ENCODE measurements around the gene E2F3.

Gene E2F3

DNA sequence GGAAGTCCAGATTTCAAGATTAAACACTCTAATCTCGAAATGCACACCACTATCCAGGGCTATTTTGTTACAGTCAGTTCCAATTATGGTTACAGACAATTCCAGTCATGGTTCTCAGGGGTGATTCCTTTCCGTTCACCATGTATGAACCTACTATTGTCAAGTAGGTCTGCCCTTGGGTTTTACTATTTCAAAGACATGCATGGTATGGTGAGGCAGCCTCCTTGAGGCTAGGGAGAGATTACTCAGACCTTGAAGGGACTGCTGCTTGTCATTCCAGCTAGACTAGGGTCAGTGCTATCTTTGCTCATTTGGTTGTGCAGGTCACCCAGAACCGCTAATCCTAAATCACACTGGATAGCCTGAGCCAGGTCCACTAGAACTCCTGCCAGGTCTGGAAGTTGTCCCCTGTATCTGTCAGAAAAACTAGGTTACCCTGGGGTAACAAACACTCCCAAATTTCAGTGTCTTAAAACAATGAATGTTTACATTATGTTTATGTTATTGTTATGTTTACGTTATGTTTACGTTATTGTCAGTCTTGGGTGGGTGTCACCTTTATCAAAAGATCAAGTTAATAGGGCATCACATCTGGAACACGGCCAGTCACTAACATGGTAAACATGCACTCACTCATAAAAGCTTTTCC, 41.1 kb upstream of the E2F3 start:
- no peak overlapping the region for H3K4me3 ChIP-seq (ENCODE audit: low read depth, low read length)
- H3K27ac ChIP-seq (ENCODE audit: extremely low read depth, low read depth, low read length), result no peak overlapping the region
- POLR2A ChIA-PET, result no interaction called here
- CTCF ChIA-PET, result no interaction called here
- no peaks in the 10 kb centered on the region for H3K9me3 ChIP-seq (ENCODE audit: control insufficient read depth, insufficient read depth, low read depth, low read length)
- no peak for TF ChIP-seq ZNF174 (tag by site-specific recombination; IDR thresholded peaks at IDR 0.05)
- no peak for TF ChIP-seq ZFHX2 (tag by site-specific recombination; conservative IDR thresholded peaks at IDR 0.05)
- no peak for TF ChIP-seq ZNF169 (tag by site-specific recombination; IDR thresholded peaks at IDR 0.05)
- TF ChIP-seq ZNF664 (tag by site-specific recombination; IDR thresholded peaks at IDR 0.05), result no peak
- TF ChIP-seq, protein P1, sequence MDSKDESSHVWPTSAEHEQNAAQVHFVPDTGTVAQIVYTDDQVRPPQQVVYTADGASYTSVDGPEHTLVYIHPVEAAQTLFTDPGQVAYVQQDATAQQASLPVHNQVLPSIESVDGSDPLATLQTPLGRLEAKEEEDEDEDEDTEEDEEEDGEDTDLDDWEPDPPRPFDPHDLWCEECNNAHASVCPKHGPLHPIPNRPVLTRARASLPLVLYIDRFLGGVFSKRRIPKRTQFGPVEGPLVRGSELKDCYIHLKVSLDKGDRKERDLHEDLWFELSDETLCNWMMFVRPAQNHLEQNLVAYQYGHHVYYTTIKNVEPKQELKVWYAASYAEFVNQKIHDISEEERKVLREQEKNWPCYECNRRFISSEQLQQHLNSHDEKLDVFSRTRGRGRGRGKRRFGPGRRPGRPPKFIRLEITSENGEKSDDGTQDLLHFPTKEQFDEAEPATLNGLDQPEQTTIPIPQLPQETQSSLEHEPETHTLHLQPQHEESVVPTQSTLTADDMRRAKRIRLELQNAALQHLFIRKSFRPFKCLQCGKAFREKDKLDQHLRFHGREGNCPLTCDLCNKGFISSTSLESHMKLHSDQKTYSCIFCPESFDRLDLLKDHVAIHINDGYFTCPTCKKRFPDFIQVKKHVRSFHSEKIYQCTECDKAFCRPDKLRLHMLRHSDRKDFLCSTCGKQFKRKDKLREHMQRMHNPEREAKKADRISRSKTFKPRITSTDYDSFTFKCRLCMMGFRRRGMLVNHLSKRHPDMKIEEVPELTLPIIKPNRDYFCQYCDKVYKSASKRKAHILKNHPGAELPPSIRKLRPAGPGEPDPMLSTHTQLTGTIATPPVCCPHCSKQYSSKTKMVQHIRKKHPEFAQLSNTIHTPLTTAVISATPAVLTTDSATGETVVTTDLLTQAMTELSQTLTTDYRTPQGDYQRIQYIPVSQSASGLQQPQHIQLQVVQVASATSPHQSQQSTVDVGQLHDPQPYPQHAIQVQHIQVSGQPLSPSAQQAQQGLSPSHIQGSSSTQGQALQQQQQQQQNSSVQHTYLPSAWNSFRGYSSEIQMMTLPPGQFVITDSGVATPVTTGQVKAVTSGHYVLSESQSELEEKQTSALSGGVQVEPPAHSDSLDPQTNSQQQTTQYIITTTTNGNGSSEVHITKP (tag by site-specific recombination; IDR thresholded peaks at IDR 0.05), result no peak
- TF ChIP-seq ZNF830 (tag by site-specific recombination; IDR thresholded peaks at IDR 0.05; ENCODE audit: low read depth), result no peak
- no peak for TF ChIP-seq ZNF266 (tag by site-specific recombination; IDR thresholded peaks at IDR 0.05; ENCODE audit: low read depth)
- TF ChIP-seq, protein P2, sequence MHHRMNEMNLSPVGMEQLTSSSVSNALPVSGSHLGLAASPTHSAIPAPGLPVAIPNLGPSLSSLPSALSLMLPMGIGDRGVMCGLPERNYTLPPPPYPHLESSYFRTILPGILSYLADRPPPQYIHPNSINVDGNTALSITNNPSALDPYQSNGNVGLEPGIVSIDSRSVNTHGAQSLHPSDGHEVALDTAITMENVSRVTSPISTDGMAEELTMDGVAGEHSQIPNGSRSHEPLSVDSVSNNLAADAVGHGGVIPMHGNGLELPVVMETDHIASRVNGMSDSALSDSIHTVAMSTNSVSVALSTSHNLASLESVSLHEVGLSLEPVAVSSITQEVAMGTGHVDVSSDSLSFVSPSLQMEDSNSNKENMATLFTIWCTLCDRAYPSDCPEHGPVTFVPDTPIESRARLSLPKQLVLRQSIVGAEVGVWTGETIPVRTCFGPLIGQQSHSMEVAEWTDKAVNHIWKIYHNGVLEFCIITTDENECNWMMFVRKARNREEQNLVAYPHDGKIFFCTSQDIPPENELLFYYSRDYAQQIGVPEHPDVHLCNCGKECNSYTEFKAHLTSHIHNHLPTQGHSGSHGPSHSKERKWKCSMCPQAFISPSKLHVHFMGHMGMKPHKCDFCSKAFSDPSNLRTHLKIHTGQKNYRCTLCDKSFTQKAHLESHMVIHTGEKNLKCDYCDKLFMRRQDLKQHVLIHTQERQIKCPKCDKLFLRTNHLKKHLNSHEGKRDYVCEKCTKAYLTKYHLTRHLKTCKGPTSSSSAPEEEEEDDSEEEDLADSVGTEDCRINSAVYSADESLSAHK (tag by site-specific recombination; IDR thresholded peaks at IDR 0.05), result no peak
- TF ChIP-seq ZNF707 (tag by site-specific recombination; IDR thresholded peaks at IDR 0.05), result no peak
- no peak for TF ChIP-seq ZNF324 (tag by site-specific recombination; IDR thresholded peaks at IDR 0.05)
- TF ChIP-seq, protein P3, sequence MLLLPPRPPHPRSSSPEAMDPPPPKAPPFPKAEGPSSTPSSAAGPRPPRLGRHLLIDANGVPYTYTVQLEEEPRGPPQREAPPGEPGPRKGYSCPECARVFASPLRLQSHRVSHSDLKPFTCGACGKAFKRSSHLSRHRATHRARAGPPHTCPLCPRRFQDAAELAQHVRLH (tag by site-specific recombination; IDR thresholded peaks at IDR 0.05), result no peak
- H3K4me1 ChIP-seq (ENCODE audit: control insufficient read depth, insufficient read depth, low read length), result no peaks in the 10 kb centered on the region
- no peaks in the 10 kb centered on the region for H3K36me3 ChIP-seq (ENCODE audit: control insufficient read depth in 2 of 2, insufficient read depth in 1 of 2, low read length in 2 of 2)

DNA sequence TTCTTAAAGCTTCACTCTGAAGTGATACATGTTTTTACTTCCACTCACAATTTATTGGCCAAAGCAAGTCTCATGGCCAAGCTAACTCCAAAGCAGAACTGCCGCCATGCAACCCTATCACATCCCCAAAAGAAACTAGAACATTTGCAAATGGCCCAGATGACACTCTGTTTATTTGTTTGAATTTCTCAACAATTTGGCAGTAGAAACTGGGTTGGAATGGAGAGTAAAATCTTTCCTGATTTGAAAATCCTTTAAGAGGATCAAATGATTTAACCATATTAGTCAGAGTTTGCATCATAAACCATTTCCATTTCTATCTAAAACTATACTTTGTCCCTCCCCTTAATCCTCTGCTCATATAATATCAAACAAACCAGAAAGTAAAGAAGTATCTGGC, 39.1 kb upstream of the E2F3 start:
- Histone ChIP-seq H3K9me3 (ENCODE audit: control insufficient read depth, insufficient read depth, low read depth, low read length) (no peaks in the 10 kb centered on the region), H3K27ac (ENCODE audit: extremely low read depth, low read depth, low read length) (no peak overlapping the region), H3K36me3 (ENCODE audit: control insufficient read depth in 2 of 2, insufficient read depth in 1 of 2, low read length in 2 of 2) (no peaks in the 10 kb centered on the region), H3K4me1 (ENCODE audit: control insufficient read depth, insufficient read depth, low read length) (no peaks in the 10 kb centered on the region), H3K4me3 (ENCODE audit: low read depth, low read length) (no peak overlapping the region)
- CTCF ChIA-PET, result no interaction called here
- no peak for TF ChIP-seq ZNF624 (tag by site-specific recombination; IDR thresholded peaks at IDR 0.05)
- TF ChIP-seq ZNF777 (tag by site-specific recombination; IDR thresholded peaks at IDR 0.05; ENCODE audit: borderline replicate concordance), result no peak
- POLR2A ChIA-PET, result no interaction called here

DNA sequence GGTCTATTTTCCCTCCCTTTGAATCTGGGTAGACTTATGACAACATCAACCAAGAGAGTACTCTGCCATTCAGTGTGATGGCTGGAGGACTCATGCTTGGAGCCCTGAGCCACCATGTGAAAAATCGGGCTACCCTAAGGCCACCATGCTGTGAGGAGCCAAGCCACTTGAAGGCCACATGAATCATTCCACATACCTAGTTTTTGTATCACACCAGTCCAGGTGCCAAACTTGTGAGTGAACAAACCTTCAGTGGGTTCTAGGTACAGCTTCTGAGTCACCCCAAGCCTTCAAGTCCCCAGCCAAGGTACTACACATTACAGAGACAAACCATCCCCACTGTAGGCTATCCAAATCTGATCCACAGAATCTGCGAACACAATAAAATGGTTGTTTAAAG, 37.4 kb upstream of the E2F3 start:
- POLR2A ChIA-PET, result no interaction called here
- Histone ChIP-seq H3K4me1 (ENCODE audit: control insufficient read depth, insufficient read depth, low read length) (no peaks in the 10 kb centered on the region), H3K9me3 (ENCODE audit: control insufficient read depth, insufficient read depth, low read depth, low read length) (no peaks in the 10 kb centered on the region), H3K36me3 (ENCODE audit: control insufficient read depth in 2 of 2, insufficient read depth in 1 of 2, low read length in 2 of 2) (no peaks in the 10 kb centered on the region), H3K4me3 (ENCODE audit: low read depth, low read length) (no peak overlapping the region), H3K27ac (ENCODE audit: extremely low read depth, low read depth, low read length) (no peak overlapping the region)
- CTCF ChIA-PET, result no interaction called here
- TF ChIP-seq, protein P4, sequence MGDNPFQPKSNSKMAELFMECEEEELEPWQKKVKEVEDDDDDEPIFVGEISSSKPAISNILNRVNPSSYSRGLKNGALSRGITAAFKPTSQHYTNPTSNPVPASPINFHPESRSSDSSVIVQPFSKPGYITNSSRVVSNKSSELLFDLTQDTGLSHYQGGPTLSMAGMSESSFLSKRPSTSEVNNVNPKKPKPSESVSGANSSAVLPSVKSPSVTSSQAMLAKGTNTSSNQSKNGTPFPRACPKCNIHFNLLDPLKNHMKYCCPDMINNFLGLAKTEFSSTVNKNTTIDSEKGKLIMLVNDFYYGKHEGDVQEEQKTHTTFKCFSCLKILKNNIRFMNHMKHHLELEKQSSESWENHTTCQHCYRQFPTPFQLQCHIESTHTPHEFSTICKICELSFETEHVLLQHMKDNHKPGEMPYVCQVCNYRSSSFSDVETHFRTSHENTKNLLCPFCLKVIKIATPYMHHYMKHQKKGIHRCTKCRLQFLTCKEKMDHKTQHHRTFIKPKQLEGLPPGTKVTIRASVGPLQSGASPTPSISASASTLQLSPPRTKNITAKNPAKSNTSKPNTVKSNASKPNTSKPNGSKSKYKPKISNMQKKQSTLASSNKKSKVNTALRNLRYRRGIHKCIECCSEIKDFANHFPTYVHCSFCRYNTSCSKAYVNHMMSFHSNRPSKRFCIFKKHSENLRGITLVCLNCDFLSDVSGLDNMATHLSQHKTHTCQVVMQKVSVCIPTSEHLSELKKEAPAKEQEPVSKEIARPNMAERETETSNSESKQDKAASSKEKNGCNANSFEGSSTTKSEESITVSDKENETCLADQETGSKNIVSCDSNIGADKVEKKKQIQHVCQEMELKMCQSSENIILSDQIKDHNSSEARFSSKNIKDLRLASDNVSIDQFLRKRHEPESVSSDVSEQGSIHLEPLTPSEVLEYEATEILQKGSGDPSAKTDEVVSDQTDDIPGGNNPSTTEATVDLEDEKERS (tag by site-specific recombination; IDR thresholded peaks at IDR 0.05), result no peak
- TF ChIP-seq ZNF114 (tag by site-specific recombination; IDR thresholded peaks at IDR 0.05) (no peak), ZNF354C (tag by site-specific recombination; IDR thresholded peaks at IDR 0.05; ENCODE audit: borderline replicate concordance, low read depth) (no peak), GLIS1 (tag by site-specific recombination; IDR thresholded peaks at IDR 0.05) (no peak)
- TF ChIP-seq, protein P5, sequence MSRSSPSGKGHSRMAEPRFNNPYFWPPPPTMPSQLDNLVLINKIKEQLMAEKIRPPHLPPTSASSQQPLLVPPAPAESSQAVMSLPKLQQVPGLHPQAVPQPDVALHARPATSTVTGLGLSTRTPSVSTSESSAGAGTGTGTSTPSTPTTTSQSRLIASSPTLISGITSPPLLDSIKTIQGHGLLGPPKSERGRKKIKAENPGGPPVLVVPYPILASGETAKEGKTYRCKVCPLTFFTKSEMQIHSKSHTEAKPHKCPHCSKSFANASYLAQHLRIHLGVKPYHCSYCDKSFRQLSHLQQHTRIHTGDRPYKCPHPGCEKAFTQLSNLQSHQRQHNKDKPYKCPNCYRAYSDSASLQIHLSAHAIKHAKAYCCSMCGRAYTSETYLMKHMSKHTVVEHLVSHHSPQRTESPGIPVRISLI (tag by site-specific recombination; IDR thresholded peaks at IDR 0.05), result no peak
